ENCODE measurements around the gene TRAPPC8. TPM values are rescaled to one million over a fixed set of nuclear protein-coding genes. Genes with fewer than 3 reads are reported as not detected.
"Not testable (repeated sequence)": the region's sequence is repeated elsewhere in the genome, so short reads cannot be mapped to it uniquely, and the experiment has no call there.

TRAPPC8 gene
- polyA plus RNA-seq, 6 donors from 2014 or later, result 10.1 to 28.6 (median 22.5) TPM

GRCh38 chr18:31875301-31875700 is 67.6 kb downstream of the TRAPPC8 start:
- DNase-seq (no peak), ATAC-seq (ENCODE audit: low read depth in 2 of 2) (no peak)
- H3K27me3 Mint-ChIP-seq, result no peaks in the 10 kb centered on the region
- peaks cover under 1 to 15% (median 3%) of the 10 kb centered on the region in 3 donors for H3K4me1 Mint-ChIP-seq
- H3K36me3 Mint-ChIP-seq, result peaks cover 22 to 49% of the 10 kb centered on the region in 2 donors
- H3K4me3 Mint-ChIP-seq, result no peak overlapping the region
- H3K9me3 Mint-ChIP-seq, result peaks cover 0 to 2% (median 0%) of the 10 kb centered on the region in 7 donors
- H3K27ac Mint-ChIP-seq, result peak overlapping the region in 2 of 6 donors; percentile 24 to 37

GRCh38 chr18:31863103-31863502 is 79.8 kb downstream of the TRAPPC8 start:
- ATAC-seq (ENCODE audit: low read depth in 2 of 2) (no peak), DNase-seq (no peak)
- peak overlapping the region in 1 of 6 donors; percentile 38 for H3K27ac Mint-ChIP-seq
- no peak overlapping the region for H3K4me3 Mint-ChIP-seq
- no peaks in the 10 kb centered on the region for H3K4me1 Mint-ChIP-seq
- H3K9me3 Mint-ChIP-seq, result no peaks in the 10 kb centered on the region
- peaks cover 0 to 6% of the 10 kb centered on the region in 2 donors for H3K36me3 Mint-ChIP-seq
- H3K27me3 Mint-ChIP-seq, result no peaks in the 10 kb centered on the region

GRCh38 chr18:31860488-31860887 is 82.4 kb downstream of the TRAPPC8 start:
- Mint-ChIP-seq H3K4me1 (no peaks in the 10 kb centered on the region), H3K27me3 (no peaks in the 10 kb centered on the region), H3K36me3 (peaks cover 5 to 8% of the 10 kb centered on the region in 2 donors), H3K27ac (no peak overlapping the region), H3K4me3 (no peak overlapping the region), H3K9me3 (no peaks in the 10 kb centered on the region)
- DNase-seq (no peak), ATAC-seq (ENCODE audit: low read depth in 2 of 2) (no peak)

GRCh38 chr18:31857526-31858106 is 85.3 kb downstream of the TRAPPC8 start:
- ATAC-seq (ENCODE audit: low read depth in 2 of 2), result no peak
- Mint-ChIP-seq H3K27ac (no peak overlapping the region), H3K4me3 (no peak overlapping the region), H3K4me1 (no peaks in the 10 kb centered on the region), H3K36me3 (peaks cover 5 to 8% of the 10 kb centered on the region in 2 donors), H3K9me3 (no peaks in the 10 kb centered on the region), H3K27me3 (no peaks in the 10 kb centered on the region)
- DNase-seq, result no peak

- H3K36me3 Mint-ChIP-seq, result peaks cover 5 to 14% of the 10 kb centered on the region in 2 donors
- no peak overlapping the region for H3K4me3 Mint-ChIP-seq
- no peaks in the 10 kb centered on the region for H3K27me3 Mint-ChIP-seq
- H3K9me3 Mint-ChIP-seq, result no peaks in the 10 kb centered on the region
- DNase-seq, result no peak
- H3K4me1 Mint-ChIP-seq, result no peaks in the 10 kb centered on the region
- no peak for ATAC-seq (ENCODE audit: low read depth in 2 of 2)
- H3K27ac Mint-ChIP-seq, result peak overlapping the region in 2 of 6 donors; percentile 3 to 36
Measured at GRCh38 chr18:31850844-31851243, 92.1 kb downstream of the TRAPPC8 start.

- H3K27me3 Mint-ChIP-seq, result no peaks in the 10 kb centered on the region
- no peaks in the 10 kb centered on the region for H3K9me3 Mint-ChIP-seq
- no peak overlapping the region for H3K4me3 Mint-ChIP-seq
- no peak for DNase-seq
- peak overlapping the region in 1 of 6 donors; percentile 60 for H3K27ac Mint-ChIP-seq
- H3K36me3 Mint-ChIP-seq, result peaks cover 32 to 33% of the 10 kb centered on the region in 2 donors
- no peak for ATAC-seq (ENCODE audit: low read depth in 2 of 2)
- no peaks in the 10 kb centered on the region for H3K4me1 Mint-ChIP-seq
Measured at GRCh38 chr18:31840499-31840898, 102.4 kb downstream of the TRAPPC8 start.

- Mint-ChIP-seq H3K27me3 (no peaks in the 10 kb centered on the region), H3K9me3 (no peaks in the 10 kb centered on the region), H3K4me3 (no peak overlapping the region), H3K27ac (no peak overlapping the region), H3K4me1 (no peaks in the 10 kb centered on the region), H3K36me3 (peaks cover 34 to 47% of the 10 kb centered on the region in 2 donors)
- ATAC-seq (ENCODE audit: low read depth in 2 of 2) (no peak), DNase-seq (no peak)
Measured at GRCh38 chr18:31837879-31838278, 105.0 kb downstream of the TRAPPC8 start.

GRCh38 chr18:31835528-31836133 is 107.3 kb downstream of the TRAPPC8 start:
- H3K9me3 Mint-ChIP-seq, result no peaks in the 10 kb centered on the region
- H3K4me3 Mint-ChIP-seq, result no peak overlapping the region
- H3K36me3 Mint-ChIP-seq, result peaks cover 29 to 39% of the 10 kb centered on the region in 2 donors
- no peaks in the 10 kb centered on the region for H3K27me3 Mint-ChIP-seq
- DNase-seq, result no peak
- no peaks in the 10 kb centered on the region for H3K4me1 Mint-ChIP-seq
- no peak for ATAC-seq (ENCODE audit: low read depth in 2 of 2)
- peak overlapping the region in 1 of 6 donors; percentile 26 for H3K27ac Mint-ChIP-seq

- H3K27me3 Mint-ChIP-seq, result no peaks in the 10 kb centered on the region
- H3K27ac Mint-ChIP-seq, result no peak overlapping the region
- H3K4me3 Mint-ChIP-seq, result no peak overlapping the region
- peaks cover 0 to 13% (median 3%) of the 10 kb centered on the region in 7 donors for H3K9me3 Mint-ChIP-seq
- peaks cover 4 to 6% (median 6%) of the 10 kb centered on the region in 3 donors for H3K4me1 Mint-ChIP-seq
- H3K36me3 Mint-ChIP-seq, result peaks cover 41 to 47% of the 10 kb centered on the region in 2 donors
- ATAC-seq (ENCODE audit: low read depth in 2 of 2), result no peak
- DNase-seq, result no peak
Measured at GRCh38 chr18:31831903-31832302, 111.0 kb downstream of the TRAPPC8 start.

- H3K36me3 Mint-ChIP-seq, result peaks cover 39 to 44% of the 10 kb centered on the region in 2 donors
- H3K9me3 Mint-ChIP-seq, result peaks cover 0 to 13% (median 4%) of the 10 kb centered on the region in 7 donors
- no peak overlapping the region for H3K4me3 Mint-ChIP-seq
- H3K27me3 Mint-ChIP-seq, result no peaks in the 10 kb centered on the region
- H3K4me1 Mint-ChIP-seq, result peaks cover 6 to 11% (median 10%) of the 10 kb centered on the region in 3 donors
- H3K27ac Mint-ChIP-seq, result no peak overlapping the region
- DNase-seq (no peak), ATAC-seq (ENCODE audit: low read depth in 2 of 2) (no peak)
Measured at GRCh38 chr18:31830686-31831085, 112.2 kb downstream of the TRAPPC8 start.

- peaks cover 0 to 13% (median 4%) of the 10 kb centered on the region in 7 donors for H3K9me3 Mint-ChIP-seq
- H3K4me3 Mint-ChIP-seq, result no peak overlapping the region
- peaks cover 6 to 16% (median 13%) of the 10 kb centered on the region in 3 donors for H3K4me1 Mint-ChIP-seq
- H3K27me3 Mint-ChIP-seq, result no peaks in the 10 kb centered on the region
- no peak for DNase-seq
- no peak for ATAC-seq (ENCODE audit: low read depth in 2 of 2)
- H3K27ac Mint-ChIP-seq, result peak overlapping the region in 1 of 6 donors; percentile 2
- H3K36me3 Mint-ChIP-seq, result peaks cover 26 to 30% of the 10 kb centered on the region in 2 donors
Measured at GRCh38 chr18:31828613-31829012, 114.3 kb downstream of the TRAPPC8 start.

- Mint-ChIP-seq H3K9me3 (peaks cover 0 to 13% (median 4%) of the 10 kb centered on the region in 7 donors), H3K27ac (peak overlapping the region in 4 of 6 donors; percentile 27 to 92 (median 52)), H3K4me1 (peaks cover 6 to 16% (median 13%) of the 10 kb centered on the region in 3 donors), H3K36me3 (peaks cover 22 to 30% of the 10 kb centered on the region in 2 donors)
- H3K4me3 Mint-ChIP-seq; DNase-seq; ATAC-seq (ENCODE audit: low read depth in 2 of 2); H3K27me3 Mint-ChIP-seq: not testable (repeated sequence)
Measured at GRCh38 chr18:31826673-31827325, 116.1 kb downstream of the TRAPPC8 start.

GRCh38 chr18:31825772-31826171 is 117.2 kb downstream of the TRAPPC8 start:
- Mint-ChIP-seq H3K4me1 (peaks cover 6 to 16% (median 13%) of the 10 kb centered on the region in 3 donors), H3K27me3 (no peaks in the 10 kb centered on the region), H3K4me3 (no peak overlapping the region), H3K9me3 (peaks cover 0 to 13% (median 4%) of the 10 kb centered on the region in 7 donors), H3K27ac (no peak overlapping the region), H3K36me3 (peaks cover 22 to 30% of the 10 kb centered on the region in 2 donors)
- ATAC-seq (ENCODE audit: low read depth in 2 of 2) (peak in 1 of 2 donors; percentile 21), DNase-seq (no peak)

All from naive B cell (primary cell).